Measurements from ENCODE around the gene HOXD1.

Gene HOXD1

DNA sequence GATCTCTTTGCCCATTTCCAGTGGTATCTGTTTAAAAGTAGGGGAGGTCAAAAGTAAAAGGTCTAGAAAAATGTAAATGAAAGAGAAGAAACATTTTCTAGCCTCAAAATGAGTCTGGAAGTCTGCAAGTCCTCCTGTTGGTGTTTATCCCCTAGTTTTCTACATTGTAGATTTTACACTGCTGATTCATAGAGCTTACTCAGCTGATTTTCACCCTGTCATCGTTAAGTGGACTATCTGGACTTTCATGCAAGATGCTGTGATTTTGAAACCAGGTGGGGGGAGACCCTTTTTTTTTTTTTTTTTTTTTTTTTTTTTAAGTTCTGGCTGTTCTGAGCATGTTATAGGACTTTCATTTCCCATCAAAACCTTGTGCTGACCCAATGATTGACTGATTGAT, 21.1 kb upstream of the HOXD1 start:
- no peak for DNase-seq

DNA sequence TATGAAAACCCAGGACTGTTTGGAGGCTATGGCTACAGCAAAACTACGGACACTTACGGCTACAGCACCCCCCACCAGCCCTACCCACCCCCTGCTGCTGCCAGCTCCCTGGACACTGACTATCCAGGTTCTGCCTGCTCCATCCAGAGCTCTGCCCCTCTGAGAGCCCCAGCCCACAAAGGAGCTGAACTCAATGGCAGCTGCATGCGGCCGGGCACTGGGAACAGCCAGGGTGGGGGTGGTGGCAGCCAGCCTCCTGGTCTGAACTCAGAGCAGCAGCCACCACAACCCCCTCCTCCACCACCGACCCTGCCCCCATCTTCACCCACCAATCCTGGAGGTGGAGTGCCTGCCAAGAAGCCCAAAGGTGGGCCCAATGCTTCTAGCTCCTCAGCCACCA, 19.3 kb upstream of the HOXD1 start:
- DNase-seq: no peak

DNA sequence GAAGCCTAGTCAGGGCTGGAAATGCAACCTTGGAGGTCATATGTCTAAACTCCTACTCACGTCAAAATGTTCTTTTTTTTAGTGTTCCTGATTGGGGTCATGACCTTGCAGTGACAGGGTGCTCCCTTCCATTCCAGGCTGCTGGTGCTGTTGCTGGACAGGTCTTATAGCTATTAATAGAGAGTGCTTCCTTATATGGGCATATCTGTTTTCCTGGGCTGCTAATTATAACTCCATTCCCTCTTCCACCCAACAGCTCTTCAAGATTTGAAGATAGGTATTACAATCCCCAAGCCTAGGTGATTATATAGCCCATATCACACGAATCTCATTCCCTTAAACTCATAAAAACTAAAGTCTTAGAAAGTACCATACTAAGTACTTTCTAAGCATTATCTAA, 18.8 kb upstream of the HOXD1 start:
- no peak for DNase-seq

DNA sequence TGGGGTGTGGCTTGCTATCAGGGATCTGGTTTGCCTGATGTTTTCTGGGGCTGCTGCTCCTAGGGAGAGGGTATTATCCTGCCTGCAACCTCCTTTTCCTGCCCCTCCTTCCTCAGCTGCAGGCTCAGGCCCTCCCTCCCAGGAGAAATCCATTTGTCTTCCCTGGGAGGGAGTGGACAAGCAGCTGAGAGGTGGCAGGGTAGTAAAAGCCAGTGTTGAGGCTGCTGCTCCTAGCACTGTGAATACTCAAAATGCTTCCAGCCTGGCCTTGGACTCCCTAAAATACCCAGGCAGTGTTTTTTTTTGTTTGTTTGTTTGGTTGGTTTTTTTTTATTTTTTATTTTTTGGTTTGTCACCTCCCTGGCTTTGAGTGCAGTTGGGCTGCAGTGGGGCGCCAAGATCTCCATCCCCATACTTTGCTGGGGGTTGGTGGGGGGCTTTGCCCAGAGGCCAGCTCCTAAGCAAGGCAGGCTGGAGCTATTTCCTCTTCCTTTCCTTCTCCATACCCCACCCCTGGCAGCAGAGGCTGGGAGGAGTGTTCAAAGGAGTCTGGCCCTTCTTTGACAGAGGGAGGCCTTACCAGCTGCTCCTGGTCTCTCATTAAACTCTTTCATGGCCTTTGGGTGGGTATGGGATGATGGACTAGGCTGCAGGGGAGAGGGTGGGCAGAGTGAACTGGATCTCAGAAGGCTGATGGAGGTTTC, 17.7 kb upstream of the HOXD1 start:
- DNase-seq: no peak

DNA sequence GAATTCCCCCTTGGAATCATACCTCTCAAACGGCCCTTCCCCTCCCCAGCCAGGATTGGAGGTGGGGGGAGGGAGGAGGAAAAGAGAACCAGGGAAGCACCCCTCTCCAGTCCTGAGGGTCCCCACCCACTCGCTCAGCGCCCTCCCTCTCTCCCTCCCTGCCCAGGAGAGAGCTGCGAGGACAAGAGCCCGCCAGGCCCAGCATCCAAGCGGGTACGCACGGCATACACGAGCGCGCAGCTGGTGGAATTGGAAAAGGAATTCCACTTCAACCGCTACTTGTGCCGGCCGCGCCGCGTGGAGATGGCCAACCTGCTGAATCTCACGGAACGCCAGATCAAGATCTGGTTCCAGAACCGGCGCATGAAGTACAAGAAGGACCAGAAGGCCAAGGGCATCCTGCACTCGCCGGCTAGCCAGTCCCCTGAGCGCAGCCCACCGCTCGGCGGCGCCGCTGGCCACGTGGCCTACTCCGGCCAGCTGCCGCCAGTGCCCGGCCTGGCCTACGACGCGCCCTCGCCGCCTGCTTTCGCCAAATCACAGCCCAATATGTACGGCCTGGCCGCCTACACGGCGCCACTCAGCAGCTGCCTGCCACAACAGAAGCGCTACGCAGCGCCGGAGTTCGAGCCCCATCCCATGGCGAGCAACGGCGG, 17.0 kb upstream of the HOXD1 start:
- no peak for DNase-seq

DNA sequence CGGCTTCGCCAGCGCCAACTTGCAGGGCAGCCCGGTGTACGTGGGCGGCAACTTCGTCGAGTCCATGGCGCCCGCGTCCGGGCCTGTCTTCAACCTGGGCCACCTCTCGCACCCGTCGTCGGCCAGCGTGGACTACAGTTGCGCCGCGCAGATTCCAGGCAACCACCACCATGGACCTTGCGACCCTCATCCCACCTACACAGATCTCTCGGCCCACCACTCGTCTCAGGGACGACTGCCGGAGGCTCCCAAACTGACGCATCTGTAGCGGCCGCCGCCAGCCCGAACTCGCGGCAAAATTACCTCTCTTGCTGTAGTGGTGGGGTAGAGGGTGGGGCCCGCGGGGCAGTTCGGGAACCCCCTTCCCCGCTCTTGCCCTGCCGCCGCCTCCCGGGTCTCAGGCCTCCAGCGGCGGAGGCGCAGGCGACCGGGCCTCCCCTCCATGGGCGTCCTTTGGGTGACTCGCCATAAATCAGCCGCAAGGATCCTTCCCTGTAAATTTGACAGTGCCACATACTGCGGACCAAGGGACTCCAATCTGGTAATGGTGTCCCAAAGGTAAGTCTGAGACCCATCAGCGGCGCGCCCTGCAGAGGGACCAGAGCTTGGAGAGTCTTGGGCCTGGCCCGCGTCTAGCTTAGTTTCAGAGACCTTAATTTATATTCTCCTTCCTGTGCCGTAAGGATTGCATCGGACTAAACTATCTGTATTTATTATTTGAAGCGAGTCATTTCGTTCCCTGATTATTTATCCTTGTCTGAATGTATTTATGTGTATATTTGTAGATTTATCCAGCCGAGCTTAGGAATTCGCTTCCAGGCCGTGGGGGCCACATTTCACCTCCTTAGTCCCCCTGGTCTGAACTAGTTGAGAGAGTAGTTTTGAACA, 16.2 kb upstream of the HOXD1 start:
- DNase-seq: no peak

DNA sequence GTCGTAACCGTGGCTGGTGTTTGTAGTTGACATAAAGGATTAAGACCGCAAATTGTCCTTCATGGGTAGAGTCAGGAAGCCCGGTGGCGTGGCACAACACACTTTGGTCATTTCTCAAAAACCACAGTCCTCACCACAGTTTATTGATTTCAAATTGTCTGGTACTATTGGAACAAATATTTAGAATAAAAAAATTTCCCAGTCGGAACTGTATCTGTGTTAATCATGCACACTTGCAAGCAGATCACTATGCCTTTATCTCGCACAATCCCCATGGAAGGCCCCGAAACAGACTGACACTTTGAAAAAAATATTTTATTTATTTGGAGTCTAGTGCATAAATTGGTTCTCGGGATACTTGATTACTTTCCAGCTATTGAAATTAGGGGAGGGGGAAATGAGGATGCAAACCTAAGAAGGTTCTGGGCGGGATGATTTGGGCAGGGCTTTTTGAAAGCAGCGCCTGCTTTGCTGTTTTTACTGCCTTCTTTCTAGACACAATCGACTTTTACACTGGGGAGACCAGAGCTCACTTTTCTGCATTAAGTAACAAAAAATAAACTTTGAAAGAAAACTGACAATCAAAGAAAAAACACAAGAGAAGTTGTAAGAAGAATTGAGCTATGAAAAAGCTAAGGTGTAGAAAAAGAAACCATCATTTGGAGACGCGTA, 15.4 kb upstream of the HOXD1 start:
- no peak for DNase-seq

DNA sequence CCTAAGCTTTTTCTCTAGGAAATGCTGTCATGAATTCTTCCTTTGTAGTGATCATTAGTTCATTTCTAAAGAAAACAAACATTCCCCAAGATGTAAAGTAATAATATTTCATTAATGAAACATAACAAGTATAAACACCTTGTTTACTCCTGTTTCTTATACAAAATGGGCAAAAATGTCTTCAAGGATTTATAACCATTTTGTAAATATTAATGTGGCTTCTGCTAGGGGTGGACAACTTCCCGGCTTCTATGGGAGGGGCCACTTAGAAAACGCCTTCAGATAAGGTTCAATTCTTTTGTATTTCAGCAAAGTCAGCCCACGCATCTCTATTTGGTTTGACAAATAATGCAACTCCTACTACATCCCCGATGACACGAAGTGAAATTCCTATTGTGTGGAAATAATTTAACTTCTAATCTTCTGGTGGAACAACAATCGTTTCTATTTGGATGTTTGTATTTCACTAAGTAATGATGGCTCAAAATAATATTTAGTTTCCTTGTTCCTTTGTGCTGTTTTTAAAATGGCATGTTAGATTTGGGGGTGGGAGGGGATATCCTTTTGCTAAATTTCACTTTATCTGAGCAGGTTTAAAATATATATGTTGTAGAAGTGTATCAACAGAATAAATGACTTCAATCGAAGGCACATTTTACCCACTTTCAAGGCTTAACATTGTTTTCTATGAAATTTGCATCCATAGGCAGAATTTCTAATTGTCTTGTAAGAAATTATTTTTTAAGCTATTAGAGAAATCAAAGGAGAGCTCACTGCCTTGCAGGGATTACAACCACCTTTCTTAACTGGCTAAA, 14.7 kb upstream of the HOXD1 start:
- DNase-seq: no peak

DNA sequence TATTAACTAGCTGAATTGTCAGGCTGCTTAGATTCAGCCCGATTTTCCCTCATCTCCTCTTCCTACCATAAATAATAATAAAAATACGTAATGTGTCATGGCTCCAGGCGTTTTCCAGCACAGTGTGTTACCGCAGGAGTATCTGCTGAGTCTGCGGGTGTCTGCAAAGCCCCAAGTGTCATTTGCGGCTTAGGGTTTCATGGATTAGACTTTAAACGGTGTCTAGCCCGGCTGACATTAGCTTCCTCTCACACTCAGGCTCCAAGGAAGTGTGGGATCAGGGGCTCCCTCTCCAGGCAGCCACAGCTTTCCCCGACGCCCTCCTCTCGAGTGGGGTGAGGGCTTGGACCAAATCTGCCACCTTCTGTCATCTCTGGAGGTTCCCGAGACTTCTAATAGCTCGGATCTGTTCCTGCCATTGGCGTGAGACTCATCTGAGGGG, 14.1 kb upstream of the HOXD1 start:
- DNase-seq: no peak

DNA sequence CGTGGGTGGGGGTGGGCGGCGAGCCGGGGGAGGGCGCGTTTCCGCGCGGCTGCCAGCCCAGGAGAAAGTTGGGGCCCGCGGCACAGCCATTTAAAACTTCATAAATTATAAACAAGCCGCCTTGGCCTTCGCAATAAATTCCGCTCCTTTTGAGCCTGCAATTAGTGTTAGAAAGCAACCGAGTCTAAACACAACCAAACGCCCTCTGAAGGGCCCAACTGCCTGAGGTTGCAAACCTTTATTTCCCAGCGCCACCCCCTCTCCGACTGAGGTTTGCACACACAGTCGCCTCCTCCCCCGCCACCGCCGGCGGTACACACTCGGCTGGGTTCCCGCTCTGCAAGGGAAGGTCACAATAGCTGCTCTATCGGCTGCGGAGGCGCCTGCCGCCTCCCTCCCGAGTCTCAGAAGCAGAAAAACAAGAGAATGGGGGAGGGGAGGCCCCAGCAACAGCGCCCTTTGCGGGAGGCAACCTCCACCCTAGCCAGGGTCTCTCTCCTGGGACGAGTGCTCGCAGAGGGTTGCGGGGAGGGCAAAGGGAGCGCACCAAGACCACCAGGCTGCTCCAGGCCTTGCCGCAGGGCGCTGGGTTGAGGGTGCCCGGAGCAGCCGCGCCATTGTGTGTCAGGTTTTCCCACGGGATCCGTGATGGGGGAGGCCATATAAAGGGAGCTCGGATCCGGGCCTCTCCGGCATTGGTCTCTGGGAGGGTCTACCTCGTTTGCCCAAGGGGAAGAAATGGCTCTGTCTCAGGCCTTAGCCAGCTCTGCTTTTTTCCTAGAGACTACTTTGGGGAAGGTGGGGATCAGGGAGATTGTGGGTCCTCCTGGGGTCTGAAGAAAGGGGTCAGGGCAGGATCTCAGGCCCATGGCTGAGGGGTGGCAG, 13.4 kb upstream of the HOXD1 start:
- peak; percentile 21 for DNase-seq

DNA sequence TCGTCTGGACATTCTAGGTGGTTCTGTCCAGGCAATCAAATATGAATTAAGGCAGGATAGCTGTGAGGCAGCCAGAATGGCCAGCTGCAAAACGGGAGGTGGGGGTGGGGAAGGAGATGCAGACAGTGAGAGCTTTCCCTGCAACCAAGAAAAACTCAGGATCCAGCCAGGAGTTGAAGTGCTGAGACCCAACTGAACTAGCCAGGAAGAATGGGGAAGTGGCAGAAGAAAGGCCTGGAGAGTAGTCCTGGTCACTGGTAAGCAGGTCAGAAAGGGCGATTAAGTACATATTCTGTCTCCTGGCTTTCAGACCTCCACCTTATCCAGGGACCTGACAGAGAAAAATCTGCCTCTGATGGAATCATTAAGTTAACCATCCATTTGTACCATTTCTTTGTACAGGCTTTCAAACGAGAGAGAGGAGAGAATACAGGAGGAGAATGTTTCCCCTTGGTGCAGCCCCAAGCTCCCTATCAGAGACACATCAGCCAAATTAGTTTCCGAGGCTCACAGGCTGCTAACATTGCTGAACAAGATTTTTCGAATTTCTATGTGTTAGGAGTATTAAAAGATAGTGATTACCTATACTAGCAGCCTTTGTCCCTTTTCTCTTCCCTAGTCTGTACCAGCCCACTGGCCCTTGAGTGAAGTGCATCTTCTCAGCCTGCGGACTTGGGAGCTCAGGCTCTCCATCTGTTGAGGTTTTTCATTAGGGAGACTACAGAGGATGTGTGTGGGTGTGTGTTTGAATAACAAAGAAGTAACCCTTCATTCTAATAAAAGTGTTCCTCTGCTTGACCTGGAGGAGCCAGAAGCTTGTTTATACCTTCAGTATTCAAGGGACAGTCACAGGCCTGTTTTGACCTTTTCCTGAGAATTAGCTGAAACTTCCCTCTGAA, 12.5 kb upstream of the HOXD1 start:
- no peak for DNase-seq

DNA sequence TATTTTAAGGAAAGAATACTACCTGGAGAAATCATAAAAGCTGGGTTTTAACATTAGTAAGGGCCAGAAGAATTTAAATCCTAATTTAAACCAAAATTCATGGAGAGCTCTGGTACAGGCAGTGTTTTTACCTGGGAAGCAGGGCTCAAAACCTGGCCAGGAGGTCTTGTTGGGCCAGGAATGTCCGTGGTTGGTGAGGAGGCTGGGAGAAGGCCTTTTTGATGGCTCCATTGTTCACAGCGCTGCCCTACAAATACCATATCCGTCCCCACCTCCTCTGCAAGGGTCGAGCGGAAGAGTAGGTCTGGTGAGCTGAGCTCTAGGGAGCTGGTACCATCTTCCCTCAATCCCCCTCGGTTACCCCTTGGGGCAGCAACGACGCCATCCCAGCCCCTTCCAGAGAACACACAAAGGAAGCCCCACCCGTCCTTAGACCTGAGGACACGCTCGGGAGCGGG, 10.9 kb upstream of the HOXD1 start:
- no peak for DNase-seq

DNA sequence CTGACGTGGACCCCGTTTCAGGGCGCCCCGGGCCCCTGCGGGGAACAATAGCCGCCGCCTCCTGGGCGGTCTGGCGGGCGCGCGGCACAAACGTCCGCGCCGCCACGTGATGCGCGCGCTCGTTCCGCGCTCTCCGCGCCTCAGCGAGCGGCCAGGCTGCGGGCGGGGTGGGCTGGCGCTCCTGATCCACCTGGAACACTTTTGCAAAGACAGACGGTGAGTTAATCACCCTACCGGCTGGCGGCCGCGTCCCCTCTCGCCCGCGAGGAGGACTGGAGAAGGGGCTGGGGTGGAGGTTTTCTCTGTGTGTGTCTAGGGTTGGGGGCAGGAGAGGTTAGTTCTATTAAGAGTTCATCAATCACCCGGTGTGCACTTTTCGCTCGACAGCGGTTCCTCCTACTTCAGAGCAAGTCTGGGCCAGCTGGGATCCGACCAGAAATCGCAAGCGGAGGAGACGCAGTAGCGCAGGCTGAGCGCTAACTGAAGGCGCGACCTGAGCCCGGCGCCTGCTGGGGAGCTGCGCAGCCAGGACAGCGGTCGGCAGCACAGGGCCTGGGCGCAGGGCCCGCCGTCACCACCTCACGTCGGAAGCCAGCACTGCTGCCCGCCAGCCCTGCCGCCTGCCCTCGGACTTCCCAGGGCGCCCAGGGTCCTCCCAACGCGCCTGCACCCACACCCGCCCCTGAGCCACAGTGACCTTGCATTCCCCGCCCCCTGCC, 10.3 kb upstream of the HOXD1 start:
- DNase-seq: no peak

DNA sequence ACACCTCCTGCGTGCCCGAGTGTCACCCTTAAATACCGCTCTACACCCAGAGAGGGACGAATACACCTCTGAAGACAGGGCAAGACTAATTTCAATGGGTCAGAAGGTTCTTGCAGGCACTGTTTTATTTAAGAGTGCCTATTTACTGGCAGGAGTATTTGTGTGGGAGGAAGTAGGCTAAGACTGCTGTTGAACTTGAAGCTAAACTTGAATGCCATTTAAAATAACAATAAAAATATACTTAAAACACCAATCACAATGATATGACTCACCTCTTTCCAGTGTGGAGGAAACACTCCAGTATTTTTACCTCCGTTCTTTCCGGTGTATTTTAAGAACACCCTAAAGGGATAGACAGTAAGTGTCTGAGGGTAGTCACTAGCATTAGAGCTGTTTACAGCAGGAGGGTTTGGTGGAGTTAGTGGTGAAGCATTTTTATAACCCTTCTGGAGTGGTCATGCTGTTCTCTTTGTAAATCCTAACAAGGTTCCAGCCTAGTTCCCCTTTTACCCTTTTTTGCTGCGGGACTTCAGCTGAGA, 9.6 kb upstream of the HOXD1 start:
- no peak for DNase-seq

DNA sequence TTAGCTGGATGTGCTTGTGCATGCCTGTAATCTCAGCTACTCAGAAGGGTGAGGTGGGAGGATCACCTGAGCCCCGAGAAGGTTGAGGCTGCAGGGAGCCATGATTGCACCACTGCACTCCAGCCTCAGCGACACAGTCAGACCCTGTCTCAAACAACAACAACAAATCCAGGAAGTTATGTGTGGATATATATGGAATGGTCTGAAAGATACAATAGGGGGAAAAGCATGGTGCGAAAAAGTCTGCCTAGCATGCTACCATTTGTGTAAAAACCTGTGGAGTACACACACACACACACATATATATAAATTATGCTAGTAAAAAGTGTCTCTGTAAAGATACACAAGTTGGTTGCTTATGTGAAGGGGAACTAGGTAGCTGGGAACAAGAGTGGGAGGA, 6.9 kb upstream of the HOXD1 start:
- no peak for DNase-seq

DNA sequence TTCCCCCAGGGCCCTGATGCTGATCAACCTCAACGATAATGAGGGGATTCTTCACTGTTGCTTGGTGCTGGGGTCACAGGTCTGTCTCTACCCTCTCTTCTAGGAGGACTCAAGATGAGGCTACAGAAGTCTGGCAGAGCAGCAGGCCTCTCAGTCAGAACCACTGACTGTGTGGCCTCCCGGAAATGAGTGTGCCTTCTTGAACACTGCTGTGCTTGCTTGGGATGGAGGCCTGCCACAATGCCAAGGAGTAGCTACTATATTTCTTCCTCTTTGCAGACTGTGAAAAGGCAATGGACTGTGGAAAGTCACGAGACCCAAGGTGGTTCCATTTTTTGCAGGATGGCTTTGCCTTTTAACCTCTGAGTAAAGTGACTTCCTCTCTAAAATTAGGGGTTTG, 5.8 kb upstream of the HOXD1 start:
- no peak for DNase-seq

DNA sequence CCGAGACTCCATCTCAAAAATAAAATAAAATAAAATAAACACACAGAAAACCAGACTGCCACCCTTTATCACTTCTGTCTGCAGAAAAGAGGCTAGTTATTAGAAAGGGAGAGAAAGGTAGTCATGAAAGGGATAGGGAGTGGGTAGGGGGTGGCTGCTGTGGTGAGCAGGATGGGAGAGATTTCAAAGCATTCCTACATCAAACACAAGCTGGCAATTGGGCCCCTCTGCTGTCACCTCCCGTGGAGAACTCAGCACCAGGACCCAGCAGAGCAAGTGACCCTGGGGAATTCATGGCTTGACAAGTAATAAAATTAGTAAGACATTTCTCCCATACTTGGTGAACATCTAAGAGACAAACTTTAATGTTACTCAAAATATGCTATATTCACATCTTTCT, 3.7 kb upstream of the HOXD1 start:
- no peak for DNase-seq

DNA sequence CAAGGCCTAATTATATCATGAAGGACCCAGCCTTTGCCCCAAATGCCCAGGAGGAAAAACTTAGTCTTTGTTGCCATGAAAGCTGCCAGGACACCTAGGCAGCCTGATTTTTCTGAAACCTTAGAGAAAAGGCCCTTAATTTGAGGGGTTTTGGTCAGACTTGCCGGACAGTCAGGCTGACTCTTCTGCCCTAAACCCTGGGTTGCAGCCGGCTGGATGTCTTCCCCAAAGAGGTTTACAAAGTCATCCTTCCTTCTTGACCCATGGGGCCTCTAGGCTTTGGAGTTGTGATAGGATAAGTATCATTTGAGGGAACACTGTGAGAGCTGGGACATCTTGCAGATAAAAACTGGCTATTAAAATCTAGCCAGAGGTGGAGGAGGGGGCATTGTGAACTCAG, 2.4 kb upstream of the HOXD1 start:
- no peak for DNase-seq

Data from activated CD4-positive, alpha-beta T cell treated with anti-CD3 and anti-CD28 coated beads, Interleukin-10, Interleukin-2, amounts not matched to agents 100 ng/mL and 50 ng/mL, durations not matched to agents 16 hours and 8 hours (primary cell).